HepG2 (cell line): Measurements from ENCODE around the gene GRM7. TPM values are rescaled to one million over a fixed set of nuclear protein-coding genes. Genes with fewer than 3 reads are reported as not detected.

Experiments
- ATAC-seq: fragments of 200-7000 bp; cut with Tn5 transposase; 3 replicates; pipeline ENCODE4 v1.9.1; 2020; ENCODE audit warnings: mild to moderate bottlenecking, moderate library complexity
- BruUV-seq: library from RNA; stranded (reverse); fragments of 400-500 nt; replicated peaks from 2 replicates; lab custom pipeline; 2021; lab: Mats Ljungman, UMichigan
- CTCF ChIA-PET: fragments of 300-600 bp; formaldehyde crosslinking; extraction: SDS; loops from one replicate; lab custom pipeline; 2021; ENCODE audit warnings: low total read pairs, inconsistent platforms, low intra/inter-chr PET ratio; lab: Yijun Ruan, JAX
- POLR2A ChIA-PET: fragments of 350-600 bp; sonication (Branson Sonifier 250); formaldehyde crosslinking; loops from one replicate; lab custom pipeline; 2020; ENCODE audit warnings: antibody characterized with exemption, inconsistent platforms; lab: Yijun Ruan, JAX
- DNase-seq: peaks from one replicate; pipeline ENCODE4 v3.0.0-alpha.2; 2015; ENCODE audit warnings: low spot score
- FAIRE-seq: peaks from 3 replicates; lab custom pipeline; 2011; peaks lifted over from hg19 to GRCh38; lab: Jason Lieb, UNC
- H2AFZ ChIP-seq: one replicate; pipeline ENCODE4 v1.6.1; 2011; ENCODE audit warnings: low read length, inconsistent platforms
- H3K27ac ChIP-seq: fragments of 300-600 bp; 3 replicates; pipeline ENCODE4 v1.8.0; 2011; ENCODE audit warnings: mixed run types, mild to moderate bottlenecking, mixed read lengths, low read length, inconsistent platforms; ENCODE audit not compliant: insufficient read depth; ENCODE audit errors: extremely low read length
- H3K27me3 ChIP-seq, 2 experiments: fragments of 200-600 bp in 1 of 2; 2 replicates in 1 of 2; 3 replicates in 1 of 2; pipeline versions ENCODE4 v1.6.0 to v1.8.0; 2011; ENCODE audit warnings: low read length in 2 of 2, mild to moderate bottlenecking in 2 of 2, moderate library complexity in 2 of 2, inconsistent platforms in 1 of 2; ENCODE audit not compliant: insufficient read depth in 2 of 2, control insufficient read depth in 1 of 2
- H3K36me3 ChIP-seq, 2 experiments: fragments of 200-600 bp in 1 of 2; replicated peaks in 1 of 2; 2 replicates in 1 of 2; 3 replicates in 1 of 2; pipeline versions ENCODE4 v1.5.1 to v1.8.0; 2011; ENCODE audit warnings: low read length in 2 of 2, inconsistent platforms in 1 of 2; ENCODE audit not compliant: insufficient read depth in 2 of 2, control insufficient read depth in 1 of 2
- H3K4me1 ChIP-seq: 2 replicates; pipeline ENCODE4 v1.5.1; 2012; ENCODE audit warnings: low read length, inconsistent platforms; ENCODE audit not compliant: insufficient read depth
- H3K4me2 ChIP-seq: 2 replicates; pipeline ENCODE4 v1.6.0; 2011; ENCODE audit warnings: low read depth, low read length, inconsistent platforms
- H3K4me3 ChIP-seq, 3 experiments: fragments of 200-600 bp in 1 of 3; sonication (generic), shearing (Covaris generic) in 1 of 3; replicated peaks in 1 of 3; 2 replicates each; pipeline ENCODE4 v1.5.1; 2011 to 2016; ENCODE audit warnings: low read length in 3 of 3, inconsistent platforms in 2 of 3, low read depth in 2 of 3, mild to moderate bottlenecking in 2 of 3, control low read depth in 1 of 3, mixed read lengths in 1 of 3; ENCODE audit not compliant: insufficient read depth in 1 of 3
- H3K79me2 ChIP-seq: one replicate; pipeline ENCODE4 v1.6.1; 2011; ENCODE audit warnings: low read length, inconsistent platforms; ENCODE audit not compliant: insufficient read depth
- H3K9ac ChIP-seq: 2 replicates; pipeline ENCODE4 v1.6.0; 2011; ENCODE audit warnings: mild to moderate bottlenecking, low read depth, low read length, inconsistent platforms; ENCODE audit not compliant: insufficient read depth
- H3K9me3 ChIP-seq: 2 replicates; pipeline ENCODE4 v1.5.1; 2012; ENCODE audit warnings: mild to moderate bottlenecking, low read length
- H4K20me1 ChIP-seq: 2 replicates; pipeline ENCODE4 v1.6.0; 2011; ENCODE audit warnings: inconsistent platforms, mild to moderate bottlenecking, low read length, moderate library complexity; ENCODE audit not compliant: insufficient read depth
- CBFB ChIP-seq: sonication (generic); formaldehyde crosslinking; IDR thresholded peaks from 2 replicates; pipeline ENCODE4 v1.4.0; 2020; ENCODE audit warnings: missing genetic modification reagents
- KDM4B ChIP-seq: sonication (generic); formaldehyde crosslinking; IDR thresholded peaks from 2 replicates; pipeline ENCODE4 v1.4.0; 2020; ENCODE audit warnings: missing genetic modification reagents
- NAIF1 ChIP-seq: sonication (generic); formaldehyde crosslinking; IDR thresholded peaks from 2 replicates; pipeline ENCODE4 v1.5.0; 2020; ENCODE audit warnings: mild to moderate bottlenecking, missing genetic modification reagents, borderline replicate concordance
- NRL ChIP-seq: sonication (generic); formaldehyde crosslinking; IDR thresholded peaks from 2 replicates; pipeline ENCODE4 v1.5.0; 2020; ENCODE audit warnings: missing genetic modification reagents, mild to moderate bottlenecking, moderate library complexity, borderline replicate concordance
- RORA ChIP-seq: sonication (generic); formaldehyde crosslinking; IDR thresholded peaks from 2 replicates; pipeline ENCODE4 v1.5.0; 2020; ENCODE audit warnings: mild to moderate bottlenecking, missing genetic modification reagents, moderate library complexity
- TEAD2 ChIP-seq: sonication (generic); formaldehyde crosslinking; IDR thresholded peaks from 2 replicates; pipeline ENCODE4 v1.9.0; 2021; ENCODE audit warnings: missing genetic modification reagents
- ZNF350 ChIP-seq: sonication (generic); formaldehyde crosslinking; IDR thresholded peaks from 2 replicates; pipeline ENCODE4 v1.4.0; 2020; ENCODE audit warnings: mild to moderate bottlenecking, low read depth, missing genetic modification reagents, borderline replicate concordance
- WGBS: methylation state at CpG from one replicate; pipeline ENCODE4 v1.1.6; 2017; ENCODE audit warnings: low lambda C conversion rate; 5-methylcytosine and 5-hydroxymethylcytosine counted together
- in situ Hi-C: cut with HindIII; loops from 2 replicates; pipeline ENCODE4 v1.10.0; 2017; ENCODE audit warnings: low pct_unique_long_range_greater_than_20kb; ENCODE audit not compliant: extremely low pct_ligation_motif_present
- intact Hi-C: fragments of 100-400 bp; cut with micrococcal nuclease; formaldehyde crosslinking; loops from one replicate; pipeline ENCODE4 v1.10.0; 2022; ENCODE audit not compliant: unreplicated experiment
- polyA plus RNA-seq, 8 experiments: library from polyadenylated mRNA; depleted of rRNA in 3 of 8; stranded (reverse) in 7 of 8; unstranded in 1 of 8; fragments of >200 nt; fragmentation: Illumina TruSeq in 4 of 8; extraction: Trizol in 4 of 8; gene quantifications; 2 replicates each; pipeline versions ENCODE4 v1.2.1 to v1.2.3, GENCODE V29; 2011 to 2016; ENCODE audit warnings: low read depth in 4 of 8, missing spikeins in 1 of 8, mixed read lengths in 1 of 8; ENCODE audit not compliant: insufficient read depth in 1 of 8
- total RNA-seq, 5 experiments: library from RNA; depleted of rRNA; stranded (reverse); fragments of >200 nt; fragmentation: Illumina TruSeq; extraction: Trizol; gene quantifications; 2 replicates each; pipeline ENCODE4 v1.2.3, GENCODE V29; 2016; ENCODE audit warnings: low read depth in 1 of 5
- TF ChIP-seq, protein P1 (sequence below): sonication (generic); formaldehyde crosslinking; IDR thresholded peaks from 2 replicates; pipeline ENCODE4 v1.9.0; 2021; ENCODE audit warnings: missing genetic modification reagents, borderline replicate concordance

Gene GRM7
- total and polyA plus RNA-seq, 2 of the 13 experiments (the other 11 are each of a cell fraction or from before 2014, with no cell fraction given): not detected

DNA sequence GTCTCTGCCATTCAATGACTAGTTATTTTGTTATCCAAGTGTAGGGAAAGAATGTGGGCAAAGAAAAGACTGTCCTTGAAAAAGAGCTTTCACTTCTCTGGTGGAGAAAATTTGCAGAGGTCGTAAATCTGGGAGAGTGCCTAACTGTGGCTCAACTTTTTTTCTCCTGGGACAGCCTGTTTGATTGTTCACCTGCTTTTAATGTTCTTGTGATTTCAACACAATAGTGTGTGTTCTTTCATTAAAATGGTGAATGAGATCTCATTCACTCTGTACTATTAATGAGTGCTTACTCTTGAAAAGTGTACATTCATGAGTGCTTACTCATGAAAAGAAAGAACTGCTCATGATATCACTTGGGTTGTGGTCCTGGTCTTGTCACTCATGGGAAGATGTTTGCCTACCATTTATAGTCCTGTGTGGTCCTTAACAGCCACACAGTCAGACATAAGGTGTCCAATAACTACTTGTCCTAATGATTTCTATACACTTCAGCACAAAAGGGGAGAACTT is 567.3 kb downstream of the GRM7 start:
- no peak overlapping the region for H3K27ac ChIP-seq
- TF ChIP-seq CBFB (CRISPR knock-in tag) (no peak), NRL (CRISPR knock-in tag) (no peak), ZNF350 (no peak), KDM4B (CRISPR knock-in tag) (no peak), RORA (no peak), NAIF1 (CRISPR knock-in tag) (no peak), TEAD2 (no peak)
- TF ChIP-seq, protein P1, sequence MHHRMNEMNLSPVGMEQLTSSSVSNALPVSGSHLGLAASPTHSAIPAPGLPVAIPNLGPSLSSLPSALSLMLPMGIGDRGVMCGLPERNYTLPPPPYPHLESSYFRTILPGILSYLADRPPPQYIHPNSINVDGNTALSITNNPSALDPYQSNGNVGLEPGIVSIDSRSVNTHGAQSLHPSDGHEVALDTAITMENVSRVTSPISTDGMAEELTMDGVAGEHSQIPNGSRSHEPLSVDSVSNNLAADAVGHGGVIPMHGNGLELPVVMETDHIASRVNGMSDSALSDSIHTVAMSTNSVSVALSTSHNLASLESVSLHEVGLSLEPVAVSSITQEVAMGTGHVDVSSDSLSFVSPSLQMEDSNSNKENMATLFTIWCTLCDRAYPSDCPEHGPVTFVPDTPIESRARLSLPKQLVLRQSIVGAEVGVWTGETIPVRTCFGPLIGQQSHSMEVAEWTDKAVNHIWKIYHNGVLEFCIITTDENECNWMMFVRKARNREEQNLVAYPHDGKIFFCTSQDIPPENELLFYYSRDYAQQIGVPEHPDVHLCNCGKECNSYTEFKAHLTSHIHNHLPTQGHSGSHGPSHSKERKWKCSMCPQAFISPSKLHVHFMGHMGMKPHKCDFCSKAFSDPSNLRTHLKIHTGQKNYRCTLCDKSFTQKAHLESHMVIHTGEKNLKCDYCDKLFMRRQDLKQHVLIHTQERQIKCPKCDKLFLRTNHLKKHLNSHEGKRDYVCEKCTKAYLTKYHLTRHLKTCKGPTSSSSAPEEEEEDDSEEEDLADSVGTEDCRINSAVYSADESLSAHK: no peak
- TF ChIP-seq, all 625 proteins: peak for 0
- no peaks in the 10 kb centered on the region for H3K27me3 ChIP-seq
- no peak overlapping the region for H3K9ac ChIP-seq
- 6% methylated on average over 1 of the region's 1 CpG for WGBS
- intact Hi-C loops: no loop called here
- FAIRE-seq: no peak
- no peaks in the 10 kb centered on the region for H3K36me3 ChIP-seq
- H3K4me1 ChIP-seq: no peaks in the 10 kb centered on the region
- H2AFZ ChIP-seq: no peak overlapping the region
- no TSS peak for BruUV-seq
- no peak overlapping the region for H3K4me2 ChIP-seq
- no peaks in the 10 kb centered on the region for H4K20me1 ChIP-seq
- ATAC-seq: no peak
- CTCF ChIA-PET: no interaction called here
- in situ Hi-C loops: no loop called here
- H3K9me3 ChIP-seq: peaks cover 75% of the 10 kb centered on the region
- no peak overlapping the region for H3K4me3 ChIP-seq
- POLR2A ChIA-PET: no interaction called here
- no peaks in the 10 kb centered on the region for H3K79me2 ChIP-seq
- DNase-seq: no peak
